Stimulated activated CD8-positive, alpha-beta memory T cell treated with anti-CD3 and anti-CD28 coated beads, Interleukin-7, amount 100 ng/mL, for 1 hour (primary cell): Measurements from ENCODE around the gene DBR1.
A peak's percentile ranks its signal among the peaks of the same experiment; 100 is the strongest.

ENCODE experiments used
- DNase-seq, 2 donors: peaks; one replicate each; pipeline ENCODE4 v3.0.0-alpha.2; 2020; ENCODE audit warnings: low read depth in 2 of 2

DBR1 gene

GRCh38 chr3:138124188-138124587, 50.5 kb downstream of the DBR1 start:
- no peak for DNase-seq

DNA sequence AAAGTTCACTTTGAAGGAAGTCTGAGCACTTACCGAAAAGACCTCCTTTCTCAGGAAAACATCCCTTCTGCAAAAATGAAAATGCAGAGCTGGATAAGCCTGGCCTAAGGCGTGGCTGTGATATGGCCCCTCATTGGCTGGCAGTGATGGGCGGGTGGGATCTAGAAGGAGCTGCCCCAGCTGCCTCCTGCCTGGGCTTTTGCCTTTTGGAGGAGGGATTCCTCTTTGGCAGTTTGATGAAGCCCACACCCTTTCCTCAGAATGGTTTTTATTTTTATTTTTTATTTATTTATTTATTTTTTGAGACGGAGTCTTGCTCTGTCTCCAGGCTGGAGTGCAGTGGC, 55.3 kb downstream of the DBR1 start:
- no peak for DNase-seq

GRCh38 chr3:138118612-138119422, 55.9 kb downstream of the DBR1 start:
- DNase-seq = peak; percentile 5 to 31

GRCh38 chr3:138114988-138115971, 59.4 kb downstream of the DBR1 start, which contains the start of gene DZIP1L:
TSS of gene DZIP1L (minus strand) at chr3:138115608. CDS start at chr3:138103971, 11,637 bp downstream.
- DNase-seq = no peak

GRCh38 chr3:138114431-138114918, 60.2 kb downstream of the DBR1 start:
- DNase-seq = no peak

GRCh38 chr3:138113326-138113725, 61.4 kb downstream of the DBR1 start:
- DNase-seq = no peak

DNA sequence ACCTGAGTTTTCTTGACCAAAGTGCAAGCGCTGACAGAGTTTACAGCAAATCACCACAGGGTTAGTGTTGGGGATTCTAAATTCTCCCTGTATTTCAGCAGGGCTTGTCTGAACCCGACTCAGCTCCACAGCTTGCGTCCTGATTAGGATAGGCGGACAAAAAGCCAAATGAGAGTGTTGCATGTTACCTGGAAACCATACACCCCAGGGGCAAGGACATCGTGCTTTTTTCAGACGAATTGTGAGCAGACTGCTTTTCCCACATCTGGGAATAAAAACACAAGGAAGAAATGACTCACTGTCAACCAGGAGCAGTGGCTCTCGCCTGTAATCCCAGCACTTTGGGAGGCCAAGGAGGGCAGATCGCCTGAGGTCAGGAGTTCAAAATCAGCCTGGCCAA, 62.4 kb downstream of the DBR1 start:
- DNase-seq = no peak
